Measurements from ENCODE around the gene SHROOM4.

- TF ChIP-seq CTCF (IDR thresholded peaks at IDR 0.05; ENCODE audit: insufficient read depth, low read depth, low read length) (no peak), EZH2 (IDR thresholded peaks at IDR 0.05; ENCODE audit: insufficient read depth, low read length) (no peak)
Observed at GRCh38 chrX:50827996-50828395, 14.0 kb upstream of the SHROOM4 start.

All from astrocyte (in vitro differentiated cells and primary cell).